T-helper 9 cell (primary cell): ENCODE data around the gene PTGES2.

Experiments used
- DNase-seq: peaks from one replicate; pipeline ENCODE4 v3.0.0-alpha.2; 2020
- total RNA-seq, 2 donors: gene quantifications; one replicate each; lab custom pipeline; 2026; lab: John Stamatoyannopoulos, UW

Gene PTGES2
- total RNA-seq: 33.3 to 52.7 reads per million in 2 donors

DNA sequence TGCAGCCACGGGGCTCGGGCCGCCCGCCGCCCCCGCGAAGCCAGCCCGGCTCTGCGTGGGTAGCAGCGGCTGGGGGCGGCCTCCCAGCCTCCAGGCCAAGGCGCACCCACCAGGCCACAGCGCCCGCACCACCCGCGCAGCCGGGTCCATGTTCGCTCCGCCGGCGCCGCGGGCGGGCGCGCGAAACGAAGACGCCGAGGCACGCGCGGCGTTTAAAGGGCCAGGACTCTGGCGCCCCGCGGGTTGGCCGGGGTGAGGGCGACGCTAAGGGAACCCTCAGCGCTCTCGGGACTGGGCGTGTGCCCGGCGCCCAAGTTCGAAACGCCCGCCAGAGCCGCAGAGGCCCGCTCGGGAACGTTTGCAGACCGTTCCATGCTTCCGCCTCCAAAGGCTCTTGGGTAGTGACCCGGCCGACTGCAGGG lies at the start of gene PTGES2:
TSS of gene PTGES2 (minus strand) at position 162 of the 422 bp plus-strand sequence. CDS start at position 150, 12 bp downstream.
- peak; percentile 73 for DNase-seq

DNA sequence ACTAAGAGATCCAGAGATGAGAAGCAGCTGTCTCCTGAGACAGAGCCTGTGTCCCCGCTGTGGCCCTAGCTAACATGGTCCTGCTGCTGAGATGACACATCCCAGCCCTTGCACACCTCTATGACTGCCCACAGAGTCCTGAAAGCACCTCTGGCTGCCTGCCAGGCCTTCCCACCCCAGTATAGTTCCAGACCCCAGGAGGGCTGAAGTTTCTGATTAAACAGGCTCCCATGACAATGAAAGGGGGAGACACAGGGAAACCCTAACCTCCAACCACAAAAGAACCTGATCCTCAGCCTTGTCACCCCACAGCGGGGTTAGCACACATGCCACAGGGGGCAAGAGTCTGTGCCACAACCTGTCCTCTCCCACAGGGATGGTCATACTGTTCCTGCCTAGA lies 48.2 kb upstream of the PTGES2 start:
- no peak for DNase-seq

- DNase-seq: no peak
These were observed 47.6 kb upstream of the PTGES2 start for GRCh38 chr9:128175102-128175563.

DNA sequence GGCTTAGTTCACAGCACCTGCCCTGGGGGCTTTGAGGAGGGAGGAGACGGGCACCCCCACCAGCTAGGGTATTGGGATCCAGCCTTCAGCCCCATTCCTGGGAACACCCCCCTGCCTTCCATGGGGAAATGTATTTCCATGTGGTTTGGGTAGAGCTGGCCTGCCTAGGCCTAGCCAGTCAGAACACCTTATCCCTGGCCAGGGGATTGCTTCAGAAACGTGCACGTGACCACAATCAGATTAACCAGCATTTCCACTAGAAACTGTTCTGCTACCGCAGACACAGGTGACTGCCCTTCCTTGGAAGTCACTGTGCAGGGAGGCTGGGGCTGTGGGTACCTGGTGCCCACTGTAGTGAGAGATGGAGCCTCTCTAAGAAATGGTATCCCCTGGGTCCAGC lies 46.5 kb upstream of the PTGES2 start:
- DNase-seq: no peak

DNA sequence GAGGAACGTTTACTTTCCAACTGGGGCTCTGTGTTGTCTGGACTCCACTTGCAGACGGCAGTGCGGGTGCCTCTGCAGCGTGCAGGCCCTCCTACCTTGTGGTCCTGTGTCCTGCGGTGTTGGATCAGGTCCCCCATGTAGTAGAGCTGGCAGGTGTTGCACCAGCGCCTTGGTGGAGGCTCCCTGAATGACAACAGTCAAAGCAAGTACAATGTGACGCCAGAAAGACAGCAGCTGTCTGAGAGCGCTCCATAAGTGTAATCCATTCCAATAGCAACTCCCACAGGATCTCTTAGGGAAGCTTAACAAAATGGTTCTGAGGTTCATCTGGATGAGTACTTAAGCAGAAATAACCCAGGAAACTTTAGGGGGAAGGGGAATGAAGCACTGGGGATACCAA lies 42.4 kb upstream of the PTGES2 start:
- no peak for DNase-seq

- DNase-seq: no peak
These were observed 42.0 kb upstream of the PTGES2 start for GRCh38 chr9:128169492-128169891.

DNA sequence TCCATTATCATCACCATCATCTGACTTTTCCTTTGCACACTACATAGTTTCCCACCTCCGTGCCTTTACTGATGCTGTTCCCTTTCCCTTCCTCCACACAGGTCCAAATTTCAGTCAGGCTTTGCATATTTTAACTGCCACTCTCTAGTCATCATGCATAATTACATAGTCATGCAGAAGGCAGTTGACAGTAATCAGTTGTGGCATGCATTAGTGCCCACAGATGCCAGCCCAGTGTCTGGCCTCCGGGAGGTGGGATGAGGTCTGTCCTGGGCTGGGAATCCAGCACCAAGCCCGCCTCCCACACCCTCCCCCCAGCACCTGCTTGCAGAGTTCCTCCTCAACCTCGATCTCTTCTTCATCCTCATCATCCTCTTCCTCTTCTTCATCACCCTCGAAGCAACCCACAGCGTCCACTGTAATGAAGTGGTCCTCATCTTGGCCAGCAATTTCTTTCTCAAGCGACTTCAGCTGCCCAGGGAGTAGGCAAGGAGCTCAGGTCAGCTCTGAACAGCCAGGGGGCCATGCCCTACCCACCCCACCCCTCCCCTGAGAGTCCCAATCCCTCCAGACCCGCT lies 41.3 kb upstream of the PTGES2 start:
- DNase-seq: no peak

DNA sequence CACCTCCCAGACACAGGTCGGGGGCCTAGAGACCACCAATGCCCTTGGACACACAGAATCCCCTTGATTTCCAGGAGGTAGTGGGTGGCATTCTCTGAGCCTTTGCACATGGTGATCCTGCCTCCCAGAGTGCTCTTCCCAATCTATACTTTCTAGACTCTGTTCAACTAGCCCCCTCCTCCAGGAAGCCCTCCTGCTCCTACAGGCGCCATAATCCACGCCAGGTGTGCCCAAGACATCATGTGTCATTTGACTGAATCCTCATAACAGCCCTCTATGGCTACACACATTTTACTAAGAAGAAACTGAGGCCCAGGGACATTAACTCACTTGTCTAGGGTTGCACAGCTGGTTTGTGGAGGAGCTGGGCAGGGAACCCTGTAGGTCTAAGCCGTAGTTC lies 39.7 kb upstream of the PTGES2 start:
- no peak for DNase-seq

DNA sequence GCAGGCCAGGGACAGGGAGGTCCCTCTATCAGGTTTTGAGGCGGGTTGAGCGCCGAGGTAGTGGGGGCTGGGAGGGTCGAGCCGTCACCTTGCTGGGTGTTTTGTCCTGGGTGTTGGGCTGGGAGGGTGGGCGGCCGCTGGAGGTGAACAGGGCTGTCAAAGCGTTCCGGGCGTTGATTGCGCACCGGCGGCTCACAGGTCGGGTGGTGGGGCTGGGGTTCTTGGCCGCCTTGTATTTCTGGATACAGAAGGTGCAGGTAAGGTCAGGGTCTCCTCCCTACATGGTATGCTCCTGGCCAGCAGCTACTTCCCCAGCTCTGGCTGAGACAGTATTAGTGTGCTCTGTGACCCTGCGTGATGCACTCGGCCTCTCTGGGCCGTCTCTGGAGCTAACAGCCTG lies 38.6 kb upstream of the PTGES2 start:
- DNase-seq: no peak

DNA sequence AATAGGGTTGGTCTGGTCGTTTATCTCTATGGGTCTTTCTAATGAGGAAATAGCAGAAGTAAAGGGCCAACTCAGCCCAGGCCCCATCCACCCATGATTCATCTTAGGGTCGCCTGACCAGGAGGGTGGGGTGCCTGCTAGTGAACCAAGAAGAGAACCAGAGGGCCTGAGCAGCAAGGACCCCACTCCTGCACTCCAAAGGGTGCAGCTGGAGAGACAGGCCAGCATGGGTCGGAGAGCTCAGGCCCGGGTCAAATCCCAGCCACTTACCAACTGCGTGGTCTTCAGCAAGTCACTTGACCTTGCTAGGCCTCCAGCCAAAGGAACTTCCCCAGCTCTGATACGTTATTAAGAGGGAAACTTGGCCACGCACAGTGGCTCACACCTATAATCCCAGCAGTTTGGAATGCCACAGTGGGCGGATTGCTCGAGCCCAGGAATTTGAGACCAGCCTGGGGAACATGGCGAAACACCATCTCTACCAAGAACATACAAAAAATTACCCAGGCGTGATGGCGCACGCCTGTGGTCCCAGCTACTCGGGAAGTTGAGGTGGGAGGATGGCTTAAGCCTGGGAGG lies 36.9 kb upstream of the PTGES2 start:
- no peak for DNase-seq

DNA sequence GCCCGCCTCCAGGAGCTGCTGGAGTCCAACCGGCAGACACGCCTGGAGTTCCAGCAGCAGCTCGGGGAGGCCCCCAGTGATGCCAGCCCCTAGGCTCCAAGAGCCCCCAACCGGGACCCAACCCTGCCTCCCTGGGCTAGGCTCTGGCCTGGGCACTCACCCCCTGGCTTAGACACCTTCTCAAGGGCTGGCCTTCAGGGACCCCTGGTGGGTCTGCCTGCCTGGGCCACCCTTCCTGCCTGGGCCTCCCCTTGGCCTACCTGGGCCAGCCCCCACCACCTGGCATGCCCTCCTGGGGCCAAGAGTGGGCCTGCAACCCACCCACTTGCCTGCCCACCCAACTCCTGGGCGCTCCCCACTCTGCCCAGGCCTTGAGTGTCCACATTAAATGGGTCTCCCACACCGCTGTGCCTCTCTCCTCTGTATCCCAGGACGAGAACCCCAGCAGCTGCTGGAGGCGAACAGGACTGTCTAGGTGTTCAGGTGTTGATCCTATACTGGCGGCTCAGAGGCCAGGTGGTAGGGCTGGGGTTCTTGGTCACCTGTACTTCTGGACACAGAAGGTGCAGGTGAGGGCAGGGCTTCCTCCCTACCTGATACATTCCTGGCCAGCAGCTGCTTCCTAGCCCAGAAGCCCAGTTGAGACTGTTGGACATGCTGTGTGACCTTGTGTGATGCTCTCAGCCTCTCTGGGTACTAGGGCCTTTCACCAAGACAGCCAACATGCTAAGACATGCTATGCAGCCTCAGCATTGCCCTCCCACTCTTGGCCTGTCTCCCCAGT lies 36.2 kb upstream of the PTGES2 start:
- no peak for DNase-seq

DNA sequence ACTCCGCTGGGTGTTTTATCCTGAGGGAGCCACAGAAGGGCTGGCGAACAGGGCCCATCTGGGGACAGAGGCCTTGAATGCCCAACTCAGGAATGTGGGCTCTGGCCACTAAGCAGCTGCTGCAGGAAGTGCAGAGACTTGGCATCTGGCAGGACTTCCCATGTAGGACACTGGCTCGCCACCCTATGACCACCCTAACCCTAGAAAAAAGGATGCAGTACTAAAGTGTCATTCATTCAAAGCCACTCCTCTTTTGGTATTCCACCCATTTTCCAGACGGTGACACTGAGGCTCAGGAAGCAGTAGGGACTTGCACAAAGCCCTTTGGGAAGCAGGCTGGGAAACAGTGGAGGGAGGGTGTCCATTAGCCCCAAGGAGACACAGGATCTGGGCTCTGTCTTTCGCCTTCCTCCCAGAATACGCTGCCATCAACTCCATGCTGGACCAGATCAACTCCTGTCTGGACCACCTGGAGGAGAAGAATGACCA lies 35.5 kb upstream of the PTGES2 start:
- no peak for DNase-seq

DNA sequence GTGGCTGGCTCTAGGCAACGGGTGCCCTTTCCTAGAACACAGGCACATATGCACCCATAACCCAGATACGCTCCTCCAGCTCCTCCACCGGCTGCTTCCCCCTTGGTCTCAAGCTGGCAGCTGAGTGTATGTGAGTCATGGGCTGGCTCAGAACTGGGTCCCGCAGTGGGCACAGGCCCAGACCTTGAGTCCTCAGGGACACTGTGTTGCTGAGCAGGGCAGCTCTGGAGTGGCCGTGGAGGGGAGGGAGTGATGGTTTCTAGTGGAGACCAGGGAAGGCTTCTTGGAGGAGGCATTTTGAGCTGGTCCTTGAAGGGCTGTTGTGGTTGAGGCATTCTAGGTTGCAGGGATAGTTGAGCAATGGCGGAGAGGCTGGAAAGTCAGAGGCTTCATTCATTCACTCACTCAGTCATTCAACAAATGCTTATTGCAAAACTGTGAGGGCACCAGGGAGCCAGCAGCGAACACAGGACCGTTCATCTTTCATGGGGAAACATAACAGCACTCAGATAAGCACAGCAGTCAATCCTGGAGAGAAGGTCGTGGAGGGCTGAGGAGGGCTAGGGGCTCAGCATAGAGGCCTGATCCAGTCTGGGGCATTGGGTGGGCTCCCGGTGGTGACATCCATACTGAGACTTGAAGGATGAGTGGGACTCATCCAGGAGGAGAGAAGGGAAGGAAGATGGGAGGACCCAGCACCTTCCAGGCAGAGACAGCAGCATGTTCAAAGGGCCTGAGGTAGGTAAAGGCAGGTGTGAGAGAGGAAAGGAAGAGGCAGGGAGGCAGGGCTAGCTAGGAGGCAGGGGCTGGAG lies 34.9 kb upstream of the PTGES2 start:
- DNase-seq: no peak

DNA sequence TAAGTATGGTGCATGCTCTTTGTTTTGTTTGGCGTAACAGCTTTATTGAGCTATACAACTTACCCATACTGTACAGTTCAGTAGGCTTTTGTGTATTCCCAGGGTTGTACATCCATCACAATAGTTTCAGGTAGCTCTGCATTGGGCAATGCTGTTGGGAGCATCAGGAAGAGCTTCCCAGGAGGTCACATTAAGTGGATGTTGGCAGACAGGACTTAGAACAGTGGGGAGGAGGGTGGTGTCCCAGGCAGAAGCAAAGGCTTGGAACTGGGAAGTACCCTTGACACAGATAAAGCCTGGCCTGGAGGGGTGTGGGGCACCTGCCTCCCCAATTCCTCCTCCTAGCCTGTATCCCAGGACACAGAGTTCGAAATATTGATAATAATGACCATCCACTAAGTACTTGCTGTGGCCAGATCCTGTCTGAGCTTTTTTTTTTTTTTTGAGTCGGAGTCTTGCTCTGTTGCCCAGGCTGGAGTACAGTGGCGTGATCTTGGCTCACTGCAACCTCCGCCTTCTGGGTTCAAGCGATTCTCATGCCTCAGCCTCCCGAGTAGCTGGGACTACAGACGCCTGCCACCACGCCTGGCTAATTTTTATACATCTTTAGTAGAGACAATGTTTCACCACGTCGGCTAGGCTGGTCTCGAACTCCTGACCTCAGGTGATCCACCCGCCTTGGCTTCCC lies 33.8 kb upstream of the PTGES2 start:
- no peak for DNase-seq

- peak; percentile 21 for DNase-seq
These were observed 33.1 kb upstream of the PTGES2 start for GRCh38 chr9:128160603-128160987.

DNA sequence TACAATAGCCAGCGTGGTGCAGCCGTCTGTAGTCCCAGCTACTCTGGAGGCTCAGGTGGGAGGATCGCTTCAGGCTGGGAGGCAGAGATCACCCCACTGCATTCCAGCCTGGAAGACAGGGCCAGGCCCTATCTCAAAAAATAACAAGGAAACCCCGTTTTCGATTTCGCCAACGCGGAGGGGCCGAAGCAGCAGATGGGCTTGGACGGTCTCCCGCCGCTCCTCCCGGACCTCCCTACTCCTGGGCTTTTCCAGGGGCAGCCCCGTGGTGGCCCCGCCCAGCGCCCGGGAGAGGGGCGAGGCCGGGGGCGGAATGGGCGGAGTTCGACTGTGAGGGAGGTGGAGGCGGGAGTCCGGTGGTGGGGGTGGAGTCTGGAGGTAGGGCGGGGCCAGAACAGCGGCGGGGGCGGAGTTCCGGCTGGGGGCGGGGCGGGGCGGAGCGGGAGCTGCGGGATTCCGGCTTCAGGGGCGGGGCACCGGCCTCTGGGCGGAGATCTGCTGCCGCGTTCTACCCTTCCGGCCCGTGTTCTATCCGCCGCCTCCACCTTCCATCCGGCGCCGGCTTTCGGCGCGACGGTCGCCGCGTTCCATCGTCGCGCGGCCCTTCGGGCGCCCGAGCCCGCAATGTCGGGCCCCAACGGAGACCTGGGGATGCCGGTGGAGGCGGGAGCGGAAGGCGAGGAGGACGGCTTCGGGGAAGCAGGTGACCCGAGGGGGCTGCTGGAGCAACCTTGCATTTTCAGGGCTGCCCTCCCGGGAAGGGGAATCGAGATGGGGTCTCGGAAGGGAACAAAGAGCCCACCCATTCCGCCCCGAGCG lies 32.5 kb upstream of the PTGES2 start, which contains the start of gene BBLN:
TSS of gene BBLN (plus strand) at position 482 of the 819 bp plus-strand sequence. CDS start at position 625, 143 bp downstream.
- DNase-seq: peak; percentile 90

- DNase-seq: peak; percentile 49
These were observed 31.9 kb upstream of the PTGES2 start for GRCh38 chr9:128159522-128159783.

GRCh38 chr9:128155736-128156500 lies 28.4 kb upstream of the PTGES2 start:
- no peak for DNase-seq

DNA sequence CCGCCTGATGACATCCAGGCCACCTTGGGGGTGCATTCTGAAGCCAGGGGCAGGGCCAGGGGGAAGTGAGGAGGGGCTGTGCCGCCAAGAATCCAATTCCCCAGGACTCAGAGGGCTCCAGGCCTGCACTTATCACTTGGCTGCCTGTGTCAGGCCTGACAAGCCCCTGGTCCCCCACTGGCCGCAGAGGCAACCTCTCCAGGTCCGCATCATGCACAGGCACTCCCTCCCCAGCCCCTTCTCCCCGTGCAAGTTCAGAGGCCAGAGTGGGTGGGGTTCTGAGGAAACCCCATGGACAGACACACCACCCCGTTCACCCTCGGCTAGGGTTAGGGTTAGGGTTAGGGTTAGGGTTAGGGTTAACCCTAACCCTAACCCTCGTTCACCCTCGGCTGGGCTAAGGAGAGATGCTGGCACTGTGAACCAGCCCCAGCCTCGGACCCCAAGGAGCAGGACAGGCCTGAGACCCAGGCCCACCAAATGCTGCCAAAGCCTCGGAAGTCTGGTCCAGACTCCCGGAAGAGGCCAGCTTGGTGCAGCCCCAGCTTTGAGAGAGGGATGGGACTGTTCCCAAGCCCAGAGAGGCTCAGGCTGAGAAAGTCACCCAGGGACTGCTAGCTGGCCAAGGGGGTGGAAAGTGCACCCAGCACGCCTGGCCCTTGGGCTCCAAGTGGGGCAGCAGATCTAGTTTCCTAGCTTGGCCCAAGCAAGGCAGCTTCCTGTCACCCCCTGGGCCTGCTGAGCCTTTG lies 26.6 kb upstream of the PTGES2 start:
- DNase-seq: no peak
